Activated CD4-positive, alpha-beta T cell treated with anti-CD3 and anti-CD28 coated beads, Interleukin-2, amount 50 U/mL, for 4 hours (primary cell): ENCODE results near the gene C9orf43.

Source experiments
- DNase-seq, 2 experiments: peaks; one replicate each; pipeline ENCODE4 v3.0.0-alpha.2; 2020

Gene C9orf43

GRCh38 chr9:113471143-113471542, 60.6 kb downstream of the C9orf43 start:
- no peak for DNase-seq

GRCh38 chr9:113471566-113471965, 61.0 kb downstream of the C9orf43 start:
- DNase-seq = no peak

- DNase-seq = no peak
Measured at GRCh38 chr9:113472199-113472598, 61.7 kb downstream of the C9orf43 start.

GRCh38 chr9:113474360-113475028, 63.9 kb downstream of the C9orf43 start:
- DNase-seq = no peak

GRCh38 chr9:113475031-113475430, 64.5 kb downstream of the C9orf43 start:
- DNase-seq = no peak

GRCh38 chr9:113475992-113476391, 65.4 kb downstream of the C9orf43 start:
- no peak for DNase-seq

- no peak for DNase-seq
Measured at GRCh38 chr9:113476511-113476916, 66.0 kb downstream of the C9orf43 start.

GRCh38 chr9:113477058-113477457, 66.5 kb downstream of the C9orf43 start:
- no peak for DNase-seq

- no peak for DNase-seq
Measured at GRCh38 chr9:113477661-113478060, 67.1 kb downstream of the C9orf43 start.

GRCh38 chr9:113479174-113479621, 68.7 kb downstream of the C9orf43 start:
- no peak for DNase-seq
